ENCODE data around the gene NFATC1.

Gene NFATC1

GRCh38 chr18:79389689-79390088, 6.0 kb upstream of the NFATC1 start:
- DNase-seq = no peak

GRCh38 chr18:79392226-79392625, 3.5 kb upstream of the NFATC1 start:
- no peak for DNase-seq

DNA sequence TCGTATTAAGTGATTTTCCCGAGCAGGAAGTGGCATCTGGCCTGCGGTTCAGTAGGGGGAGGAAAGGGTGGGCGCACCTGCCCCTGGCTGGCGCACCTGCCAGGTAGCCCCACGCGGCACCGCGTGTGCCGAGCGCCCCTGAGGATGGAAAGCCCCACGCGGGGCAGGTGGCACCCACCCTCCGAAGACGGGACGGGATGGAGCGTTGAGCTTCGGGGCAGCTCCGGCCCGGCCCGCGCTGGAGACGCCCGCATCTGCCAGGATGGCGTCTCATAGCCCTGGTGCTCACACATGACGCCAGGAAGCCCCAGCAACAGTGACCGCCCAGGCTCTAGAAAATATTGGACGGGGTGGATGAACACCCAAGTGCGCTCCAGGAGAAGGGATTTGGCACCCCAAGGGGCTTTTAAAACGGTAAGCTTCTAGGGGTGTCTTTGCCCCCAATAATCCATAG, 2.5 kb upstream of the NFATC1 start:
- no peak for DNase-seq

GRCh38 chr18:79393635-79394533, 1.8 kb upstream of the NFATC1 start:
- peak in 9 of 14 donors; percentile 23 to 74 (median 44) for DNase-seq

DNA sequence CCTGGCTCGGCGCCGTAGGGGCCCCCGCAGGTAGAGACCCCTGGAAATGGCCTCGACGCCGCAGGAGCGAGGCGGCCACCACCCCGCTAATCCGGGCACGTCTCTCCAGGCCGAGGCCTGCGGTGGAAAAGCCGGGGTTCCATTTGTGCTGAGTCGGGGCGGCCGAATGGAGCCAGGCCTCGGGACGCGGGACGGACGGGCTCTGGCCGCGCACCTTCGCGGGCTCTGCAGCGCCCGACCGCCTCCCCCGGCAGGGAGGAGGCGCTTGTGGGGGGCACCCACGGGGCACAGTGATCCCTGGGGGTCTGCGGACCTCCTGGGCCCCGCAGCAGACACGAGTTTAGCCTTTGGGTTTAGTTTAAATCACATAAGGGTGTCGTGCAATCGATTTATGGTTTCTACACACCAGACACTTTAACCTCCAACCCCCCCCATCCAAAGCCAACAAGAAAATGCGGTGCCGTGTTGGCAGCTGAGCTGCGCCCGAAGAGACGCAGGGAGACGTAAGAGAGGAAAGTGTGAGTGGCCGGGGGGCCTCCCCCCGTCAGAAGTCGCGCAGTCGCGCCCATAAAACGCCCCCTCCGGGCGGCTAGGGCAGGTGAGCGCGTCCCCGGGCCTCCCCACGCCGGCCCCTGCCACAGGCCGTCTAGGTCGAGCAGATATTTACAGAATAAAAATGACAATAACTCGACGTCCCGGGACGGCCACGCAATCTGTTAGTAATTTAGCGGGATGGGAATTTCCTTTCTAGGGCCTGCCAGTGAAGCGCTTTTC, 1.0 kb upstream of the NFATC1 start:
- DNase-seq = no peak

GRCh38 chr18:79395308-79395640, 456 bp upstream of the NFATC1 start:
- DNase-seq = no peak

- DNase-seq = peak in 3 of 14 donors; percentile 31 to 63 (median 47)
Measured at GRCh38 chr18:79396431-79397246, 909 bp downstream of the NFATC1 start.

- no peak for DNase-seq
Measured at GRCh38 chr18:79397247-79397829, 1.6 kb downstream of the NFATC1 start.

DNA sequence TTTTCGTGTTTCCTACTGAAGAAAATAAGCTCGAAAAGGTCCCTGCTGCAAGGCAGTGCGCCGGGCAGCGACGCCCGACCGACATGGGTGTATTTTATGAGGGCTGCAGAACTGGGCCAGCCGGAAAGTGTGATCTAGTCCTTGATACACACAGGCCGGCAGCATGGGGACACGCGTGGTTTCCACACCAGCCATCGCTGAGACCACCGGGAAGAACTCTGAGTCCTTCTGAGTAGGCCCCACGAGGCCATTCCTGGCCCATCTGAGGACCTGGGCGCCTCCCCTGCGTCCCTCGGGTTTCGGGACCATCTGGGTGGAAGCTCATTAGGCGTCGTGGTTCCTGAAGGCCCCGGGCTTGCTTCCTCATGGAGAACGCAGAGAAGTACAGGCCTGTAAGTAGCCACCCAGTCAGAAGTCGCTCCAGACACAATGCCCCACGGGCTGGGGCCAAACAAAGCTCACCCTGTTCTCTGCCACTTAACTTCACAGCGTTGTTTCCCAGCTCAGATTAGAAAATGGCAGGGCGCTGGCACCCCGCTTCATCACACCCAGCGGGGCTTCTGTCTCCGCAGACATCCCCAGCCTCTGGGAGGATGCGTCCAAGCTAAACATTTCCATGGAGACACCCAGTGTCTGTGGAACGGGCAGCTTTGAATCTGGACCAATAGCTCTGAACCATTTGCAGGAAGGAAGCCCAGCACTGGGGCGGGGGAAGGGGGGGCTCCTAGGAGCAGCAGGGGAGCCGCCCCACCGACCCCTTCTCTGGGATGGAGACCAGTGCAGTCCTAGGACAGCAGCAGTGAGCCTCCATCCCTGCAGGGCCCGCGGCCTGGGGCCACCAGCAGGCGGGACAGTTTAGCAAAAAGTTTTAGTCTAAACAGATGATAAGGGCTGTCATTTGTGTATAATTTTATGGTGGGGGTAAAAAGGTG, 2.4 kb downstream of the NFATC1 start:
- DNase-seq = peak in 5 of 14 donors; percentile 18 to 63 (median 35)

- no peak for DNase-seq
Measured at GRCh38 chr18:79399275-79400081, 3.7 kb downstream of the NFATC1 start.

GRCh38 chr18:79400091-79400590, 4.4 kb downstream of the NFATC1 start:
- DNase-seq = peak in 6 of 14 donors; percentile 18 to 60 (median 32)

DNA sequence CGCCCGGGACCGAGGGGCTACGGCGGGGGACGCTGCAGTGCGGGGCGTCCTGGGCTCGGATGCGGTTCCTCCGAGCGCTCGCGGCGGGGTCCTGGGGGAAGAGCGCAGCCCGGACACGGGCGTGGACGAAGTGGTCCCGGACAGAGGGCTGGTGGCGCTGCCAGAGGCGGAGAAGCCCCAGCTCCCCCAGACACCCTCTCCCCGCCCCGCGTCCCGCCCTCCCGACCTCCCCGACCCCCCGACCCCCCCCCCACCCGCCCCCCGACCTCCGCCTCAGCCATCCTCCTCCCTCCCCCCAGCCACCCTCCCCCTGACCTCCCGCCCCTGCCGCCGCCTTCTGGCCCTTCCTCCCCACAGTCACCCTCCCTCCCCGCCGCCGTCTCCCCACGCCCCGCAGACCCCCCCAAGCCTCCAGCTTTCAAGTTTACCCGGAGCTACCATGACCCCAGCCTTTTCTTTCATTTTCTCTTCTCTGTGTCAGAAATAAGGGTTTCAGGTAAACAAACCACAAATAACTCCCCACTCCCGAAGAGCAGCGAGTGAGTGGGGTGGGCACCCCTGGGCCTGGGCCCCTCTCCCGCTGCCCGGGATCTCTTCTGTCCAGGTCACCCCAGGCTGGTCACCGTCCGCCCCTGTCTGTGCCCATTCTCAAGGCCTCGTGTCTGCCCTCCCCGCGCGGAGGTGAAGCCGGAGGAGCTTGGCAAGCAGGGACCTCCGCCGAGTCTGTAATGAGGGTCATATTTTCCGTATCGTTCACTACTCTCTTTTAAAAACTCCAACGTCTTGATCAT, 5.1 kb downstream of the NFATC1 start:
- DNase-seq = no peak

GRCh38 chr18:79401494-79402208, 5.9 kb downstream of the NFATC1 start:
- DNase-seq = no peak

DNA sequence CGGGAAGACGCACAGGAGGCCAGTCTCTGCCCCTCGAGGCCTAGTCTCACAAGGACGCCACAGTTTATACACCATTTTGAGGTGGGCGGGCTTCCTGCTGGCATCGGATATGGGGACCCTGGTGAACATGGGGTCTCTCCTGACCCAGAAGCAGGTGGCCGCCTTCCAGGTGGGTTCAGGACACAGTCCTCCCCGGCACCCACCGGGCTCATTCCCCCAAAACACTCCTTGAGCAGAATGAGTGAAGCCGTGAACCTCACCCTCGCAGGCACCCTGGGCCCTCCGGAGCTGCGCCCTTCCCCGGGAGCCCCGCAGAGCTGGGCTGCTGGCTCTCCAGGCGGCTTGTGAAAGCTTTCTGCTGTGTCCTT, 6.5 kb downstream of the NFATC1 start:
- DNase-seq = no peak

DNA sequence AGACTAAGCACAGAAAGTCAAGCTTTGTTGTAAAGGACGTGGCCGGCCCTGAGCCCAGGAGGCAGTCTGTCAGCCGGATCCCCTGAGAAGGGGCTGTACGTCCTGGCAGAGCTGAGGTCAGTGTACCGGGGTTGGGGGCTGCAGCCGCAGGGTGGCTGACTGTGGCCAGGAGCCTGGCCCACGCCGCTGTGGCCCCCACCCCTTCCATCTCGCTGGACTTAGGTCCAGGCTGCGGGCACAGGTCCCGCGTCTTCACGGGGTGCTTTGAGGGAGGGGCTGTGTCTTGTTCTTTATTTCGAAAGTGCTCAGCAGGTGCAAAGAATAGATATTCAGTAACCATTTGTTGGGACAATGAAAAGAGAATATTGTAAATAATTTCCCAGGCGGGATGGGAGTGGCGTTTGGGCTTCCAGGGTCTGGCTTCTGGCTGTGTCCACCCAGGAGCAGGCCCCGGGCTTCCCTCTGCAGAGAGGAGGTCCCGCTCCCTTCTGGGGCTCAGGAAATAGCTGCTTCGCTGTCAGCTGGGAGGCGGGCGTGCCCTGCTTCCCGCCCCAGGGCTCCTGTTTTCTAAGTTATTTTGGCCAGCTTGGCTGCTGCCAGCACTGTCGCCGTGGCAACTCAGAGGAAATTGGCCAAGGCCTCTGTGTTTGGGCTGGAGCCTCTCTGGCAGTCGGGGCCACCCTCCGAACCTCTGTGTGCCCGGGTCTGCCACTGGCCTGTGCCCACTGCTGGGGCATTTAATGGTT, 7.4 kb downstream of the NFATC1 start:
- DNase-seq = peak in 10 of 14 donors; percentile 18 to 77 (median 62)

GRCh38 chr18:79403723-79404566, 8.2 kb downstream of the NFATC1 start:
- DNase-seq = no peak

DNA sequence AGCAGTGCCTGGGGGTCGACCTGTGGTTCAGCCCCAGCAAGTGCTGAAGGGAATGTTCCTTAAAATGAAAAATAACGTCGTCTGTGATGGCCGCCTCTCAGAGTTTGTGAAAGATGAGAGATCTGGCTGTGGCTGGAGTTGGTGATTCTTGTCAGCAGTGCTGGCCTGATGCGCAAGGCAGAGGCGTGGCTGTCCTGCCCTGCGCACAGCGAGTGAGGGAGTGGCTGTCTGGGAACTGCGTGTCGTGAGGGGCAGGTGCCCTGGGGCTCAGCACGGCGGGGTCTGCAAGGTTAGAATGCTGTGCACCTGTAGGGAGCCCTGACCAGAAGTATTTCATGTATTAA, 8.8 kb downstream of the NFATC1 start:
- no peak for DNase-seq

All from C1 segment of cervical spinal cord (tissue), 14 donors.